Measurements from ENCODE around the gene MMP15.

Gene MMP15

GRCh38 chr16:57997176-57997527, 28.4 kb upstream of the MMP15 start:
- DNase-seq: no peak

DNA sequence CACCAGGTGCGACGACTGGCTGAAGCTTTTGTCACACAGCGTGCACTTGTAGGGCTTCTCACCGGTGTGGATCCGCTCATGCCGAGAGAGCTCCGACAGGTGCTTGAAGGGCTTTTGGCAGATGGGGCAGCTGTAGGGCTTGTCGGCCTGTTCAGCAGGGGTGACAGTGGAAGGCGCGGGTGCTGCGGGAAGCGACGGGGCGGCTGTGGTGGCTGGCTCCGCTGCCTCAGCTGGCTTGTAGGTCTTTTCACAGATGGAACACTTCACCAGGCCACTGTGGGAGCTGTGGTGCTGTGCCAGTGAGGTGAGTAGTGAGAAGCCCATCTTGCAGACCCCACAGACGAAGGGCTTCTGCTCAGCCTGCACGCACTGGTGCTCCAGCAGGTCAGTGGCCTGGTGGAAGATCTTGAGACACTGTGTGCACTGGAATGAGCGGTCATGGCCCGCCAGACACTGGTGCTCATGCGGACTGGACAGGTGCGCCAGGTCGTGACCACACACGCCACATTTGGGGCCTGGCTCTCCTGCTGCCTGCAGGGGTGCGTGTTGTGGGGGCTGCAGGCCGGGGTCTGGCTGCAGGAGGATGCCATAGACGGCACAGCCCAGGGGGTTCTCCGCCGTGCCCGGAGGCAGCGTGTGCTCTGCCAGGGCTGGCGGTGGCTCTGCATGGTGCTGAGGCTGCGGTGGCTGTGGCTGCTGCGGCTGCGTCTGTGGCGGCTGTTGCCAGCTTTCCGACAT, 27.9 kb upstream of the MMP15 start:
- DNase-seq: no peak

GRCh38 chr16:57998486-57998885, 27.1 kb upstream of the MMP15 start:
- no peak for DNase-seq

DNA sequence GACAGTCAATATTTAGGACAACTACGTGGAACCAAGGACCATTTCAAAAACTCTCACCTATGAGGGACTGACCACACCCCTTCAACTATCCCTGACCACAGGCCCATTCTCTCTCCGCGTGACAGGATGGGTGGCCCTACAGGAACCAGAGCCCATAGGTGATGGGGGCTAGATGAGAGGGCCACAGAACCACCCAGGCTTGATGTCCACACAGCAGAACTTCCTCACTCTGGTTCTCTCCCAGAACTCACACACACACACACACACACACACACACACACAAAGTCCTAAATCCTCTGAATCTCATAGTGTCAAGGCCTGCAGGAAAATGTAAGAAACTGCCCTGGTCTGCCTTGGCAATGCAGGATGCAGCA, 26.6 kb upstream of the MMP15 start:
- no peak for DNase-seq

GRCh38 chr16:57999366-57999970, 26.1 kb upstream of the MMP15 start:
- DNase-seq: peak; percentile 31

DNA sequence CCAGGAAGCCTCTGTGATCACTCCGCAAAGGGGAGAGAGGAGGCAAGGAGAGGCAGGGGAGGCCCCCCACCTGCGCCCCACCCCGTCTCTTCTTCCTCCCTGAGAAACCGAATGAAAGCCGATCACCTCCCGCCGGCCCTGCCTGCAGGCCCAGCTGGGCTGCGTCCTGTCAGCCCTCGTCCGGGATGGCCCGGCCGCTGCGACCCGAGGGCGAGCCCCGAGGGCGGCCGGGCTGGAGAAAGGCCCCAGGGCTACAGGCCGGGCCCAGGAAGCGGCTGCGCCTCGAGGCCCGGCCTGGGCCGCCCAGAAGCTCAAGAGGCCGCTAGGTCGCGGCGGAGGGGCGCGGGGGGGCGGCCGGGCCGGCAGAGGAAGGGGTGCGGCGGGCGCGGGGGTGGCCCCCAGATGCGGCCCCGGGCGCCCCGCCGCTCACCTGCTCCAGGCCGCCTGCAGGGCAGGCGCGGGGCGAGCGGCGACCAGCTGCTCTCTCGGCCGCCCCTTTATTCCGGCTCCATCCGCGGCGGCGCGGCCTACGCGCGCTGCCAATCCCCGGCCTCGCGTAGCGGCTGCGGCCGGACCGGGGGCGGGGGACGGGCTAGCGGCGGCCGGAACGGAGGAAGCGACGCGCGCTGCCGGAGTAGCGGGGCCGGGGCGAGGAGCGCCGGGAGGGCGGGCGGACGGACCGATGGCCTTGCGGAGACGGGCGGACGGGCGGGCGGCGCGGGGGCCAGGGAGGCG, 25.4 kb upstream of the MMP15 start, which contains the start of gene ZNF319:
Gene ZNF319 (minus strand): TSS at position 702 of the 735 bp plus-strand sequence. CDS start 2,407 bp downstream, outside the sequence.
- peak; percentile 31 for DNase-seq

DNA sequence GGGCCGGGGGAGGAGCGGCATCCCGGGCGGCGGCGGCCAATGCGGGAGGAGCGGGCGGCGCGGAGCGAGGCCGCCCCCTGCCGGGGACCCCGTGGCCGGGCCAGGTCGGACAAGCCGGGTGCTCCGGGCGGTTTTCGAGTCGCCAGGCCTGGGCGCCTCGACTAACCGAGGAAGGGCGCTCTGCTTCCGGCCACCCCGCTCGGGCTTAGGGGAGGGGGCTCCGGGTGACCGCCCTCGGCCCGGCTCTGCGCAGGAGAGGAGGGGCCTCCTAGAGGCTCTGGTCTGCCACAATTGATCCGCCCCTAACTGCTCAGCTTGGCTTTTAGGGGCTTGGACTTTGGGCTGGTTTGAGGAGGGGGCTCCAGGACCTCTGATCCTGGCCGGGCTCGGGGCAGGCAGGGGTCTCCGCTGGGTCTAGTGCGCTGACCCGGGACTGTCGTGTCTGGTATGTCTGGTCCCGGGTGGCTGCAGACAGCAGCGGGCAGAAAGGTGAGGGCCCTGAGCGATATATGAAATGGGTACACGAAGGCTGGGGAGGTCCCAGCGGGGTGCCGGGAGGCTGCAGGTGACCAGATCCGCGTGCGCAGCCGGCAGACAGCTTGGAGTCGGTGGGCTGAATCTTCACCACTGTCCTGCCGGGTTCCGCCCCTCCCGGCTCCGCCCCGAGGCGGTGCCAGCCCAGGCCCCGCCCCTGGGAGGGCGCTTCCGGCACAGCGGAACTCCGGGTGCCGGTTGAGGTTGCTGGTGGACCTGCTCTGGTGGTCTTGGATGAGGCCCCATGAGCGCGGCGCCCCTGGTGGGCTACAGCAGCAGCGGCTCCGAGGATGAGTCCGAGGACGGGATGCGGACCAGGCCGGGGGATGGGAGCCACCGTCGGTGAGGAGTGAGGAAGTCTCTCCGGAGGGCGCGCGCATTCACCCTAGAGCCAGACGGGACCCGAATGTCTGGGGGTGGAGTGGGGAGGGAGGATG, 24.6 kb upstream of the MMP15 start, which contains the start of gene USB1:
Gene USB1 (plus strand): TSS at position 702 of the 971 bp plus-strand sequence. CDS start 77 bp downstream, at position 779.
- DNase-seq: peak; percentile 91

DNA sequence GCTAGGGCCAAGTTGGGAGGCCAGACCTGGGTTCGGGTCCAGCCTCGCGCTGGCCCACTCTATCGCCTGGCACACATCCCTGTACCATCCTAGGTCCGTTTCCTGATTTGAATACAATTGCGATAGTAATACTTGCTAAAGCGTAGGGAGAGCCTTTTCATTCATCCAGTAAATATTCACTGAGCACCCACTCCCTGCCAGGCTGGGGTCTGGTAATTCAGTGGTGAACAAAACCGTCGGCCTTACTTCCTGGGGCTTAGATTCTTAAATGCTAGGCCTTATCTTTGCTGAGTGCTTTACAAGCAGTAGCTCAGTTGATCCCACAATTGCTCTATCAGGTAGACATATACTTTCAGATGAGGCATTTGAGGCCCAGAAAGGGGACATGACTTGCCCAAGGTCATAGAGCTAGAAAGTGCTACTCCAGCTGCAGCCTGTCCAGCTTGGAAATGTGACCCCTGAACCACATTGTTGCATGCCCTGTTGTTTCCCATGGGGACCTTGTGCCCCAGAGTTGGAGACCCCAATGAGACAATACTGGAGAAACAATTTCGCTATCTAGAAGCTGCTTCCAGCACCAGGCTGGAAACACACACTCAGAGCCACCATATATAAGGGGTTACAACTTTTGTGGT, 23.7 kb upstream of the MMP15 start:
- peak; percentile 7 for DNase-seq

- DNase-seq: peak; percentile 15
These were observed 23.1 kb upstream of the MMP15 start for GRCh38 chr16:58002416-58002800.

GRCh38 chr16:58002936-58003335, 22.6 kb upstream of the MMP15 start:
- DNase-seq: no peak

- peak; percentile 8 for DNase-seq
These were observed 20.8 kb upstream of the MMP15 start for GRCh38 chr16:58004736-58005135.

- peak; percentile 7 for DNase-seq
These were observed 15.6 kb upstream of the MMP15 start for GRCh38 chr16:58009856-58010416.

DNA sequence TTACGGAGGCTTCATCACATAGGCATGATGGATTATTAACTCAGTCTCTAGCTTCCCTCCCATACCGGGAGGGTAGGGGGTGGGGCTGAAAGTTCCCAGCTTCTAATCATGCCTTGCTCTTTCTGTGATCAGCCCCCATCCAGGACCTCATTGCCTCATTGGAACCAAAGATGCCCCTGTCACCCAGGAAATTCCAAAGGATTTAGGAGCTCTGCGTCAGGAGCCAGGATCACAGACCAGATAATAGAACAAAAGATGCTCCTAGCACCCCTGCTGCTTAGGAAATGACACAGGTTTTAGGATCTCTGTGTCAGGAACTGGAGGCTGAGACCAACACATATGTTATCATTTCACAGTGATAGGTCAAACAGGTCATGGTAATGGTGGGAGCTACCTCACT, 14.7 kb upstream of the MMP15 start:
- peak; percentile 10 for DNase-seq

- DNase-seq: no peak
These were observed 13.9 kb upstream of the MMP15 start for GRCh38 chr16:58011652-58012051.

- peak; percentile 15 for DNase-seq
These were observed 13.1 kb upstream of the MMP15 start for GRCh38 chr16:58012481-58012880.

GRCh38 chr16:58013201-58013956, 12.2 kb upstream of the MMP15 start:
- DNase-seq: no peak

- DNase-seq: peak; percentile 11
These were observed 8.6 kb upstream of the MMP15 start for GRCh38 chr16:58016840-58017446.

- DNase-seq: peak; percentile 13
These were observed 6.8 kb upstream of the MMP15 start for GRCh38 chr16:58018803-58019202.

DNA sequence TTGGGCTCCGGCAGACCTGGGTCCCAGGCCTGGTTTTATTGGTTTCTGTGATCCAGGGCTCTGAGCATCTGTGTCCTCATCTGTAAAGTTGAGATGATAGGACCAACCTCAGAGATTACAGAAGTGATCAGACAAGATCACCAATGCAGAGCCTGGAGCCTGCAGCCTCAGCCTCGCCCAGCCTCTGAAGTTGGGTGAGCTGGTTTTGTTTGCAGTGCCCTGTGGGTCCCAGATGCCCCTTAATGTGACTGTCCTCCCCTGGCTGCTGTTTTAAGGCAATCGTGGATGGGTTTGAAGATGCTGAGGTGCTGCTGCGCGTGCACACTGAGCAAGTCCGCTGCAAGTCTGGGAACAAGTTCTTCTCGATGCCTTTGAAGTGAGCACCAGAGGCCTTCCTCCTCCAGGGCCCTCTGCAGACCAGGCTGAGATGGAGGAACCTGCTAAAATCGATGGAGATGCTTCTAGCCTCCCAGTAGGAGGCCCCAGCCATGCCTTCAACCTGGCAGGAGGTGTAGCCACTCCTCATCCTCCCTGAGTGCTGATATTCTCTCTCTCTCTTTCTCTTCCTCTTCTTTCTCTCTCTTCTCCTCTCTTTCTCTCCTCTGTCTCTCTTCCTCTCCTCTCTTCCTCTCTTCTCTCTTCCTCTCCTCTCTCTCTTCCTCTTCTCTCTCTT, 5.6 kb upstream of the MMP15 start:
- peak; percentile 3 for DNase-seq
